Gastroesophageal sphincter (tissue), 3 donors: ENCODE results near the gene YPEL4.

Experiments used
- EP300 ChIP-seq: sonication (generic); formaldehyde crosslinking; IDR thresholded peaks from one replicate; pipeline ENCODE4 v1.6.1; 2017; ENCODE audit warnings: antibody characterized with exemption, mild to moderate bottlenecking
- POLR2A ChIP-seq, 2 donors: fragments of 450-650 bp; IDR thresholded peaks; one replicate each; pipeline ENCODE4 v1.6.1; 2017; ENCODE audit warnings: antibody characterized with exemption in 2 of 2, mild to moderate bottlenecking in 2 of 2, moderate library complexity in 1 of 2
- POLR2AphosphoS5 ChIP-seq: sonication (generic); formaldehyde crosslinking; IDR thresholded peaks from one replicate; pipeline ENCODE4 v1.6.1; 2017; ENCODE audit warnings: antibody characterized with exemption
- TF ChIP-seq, protein P1 (sequence below), 4 experiments: fragments of 200-600 bp in 2 of 4; fragments of 450-650 bp in 2 of 4; sonication (generic) in 1 of 4; IDR thresholded peaks; one replicate each; pipeline ENCODE4 v1.5.1; 2017 to 2019; ENCODE audit warnings: antibody characterized with exemption in 4 of 4, mild to moderate bottlenecking in 2 of 4, moderate library complexity in 2 of 4

DNA sequence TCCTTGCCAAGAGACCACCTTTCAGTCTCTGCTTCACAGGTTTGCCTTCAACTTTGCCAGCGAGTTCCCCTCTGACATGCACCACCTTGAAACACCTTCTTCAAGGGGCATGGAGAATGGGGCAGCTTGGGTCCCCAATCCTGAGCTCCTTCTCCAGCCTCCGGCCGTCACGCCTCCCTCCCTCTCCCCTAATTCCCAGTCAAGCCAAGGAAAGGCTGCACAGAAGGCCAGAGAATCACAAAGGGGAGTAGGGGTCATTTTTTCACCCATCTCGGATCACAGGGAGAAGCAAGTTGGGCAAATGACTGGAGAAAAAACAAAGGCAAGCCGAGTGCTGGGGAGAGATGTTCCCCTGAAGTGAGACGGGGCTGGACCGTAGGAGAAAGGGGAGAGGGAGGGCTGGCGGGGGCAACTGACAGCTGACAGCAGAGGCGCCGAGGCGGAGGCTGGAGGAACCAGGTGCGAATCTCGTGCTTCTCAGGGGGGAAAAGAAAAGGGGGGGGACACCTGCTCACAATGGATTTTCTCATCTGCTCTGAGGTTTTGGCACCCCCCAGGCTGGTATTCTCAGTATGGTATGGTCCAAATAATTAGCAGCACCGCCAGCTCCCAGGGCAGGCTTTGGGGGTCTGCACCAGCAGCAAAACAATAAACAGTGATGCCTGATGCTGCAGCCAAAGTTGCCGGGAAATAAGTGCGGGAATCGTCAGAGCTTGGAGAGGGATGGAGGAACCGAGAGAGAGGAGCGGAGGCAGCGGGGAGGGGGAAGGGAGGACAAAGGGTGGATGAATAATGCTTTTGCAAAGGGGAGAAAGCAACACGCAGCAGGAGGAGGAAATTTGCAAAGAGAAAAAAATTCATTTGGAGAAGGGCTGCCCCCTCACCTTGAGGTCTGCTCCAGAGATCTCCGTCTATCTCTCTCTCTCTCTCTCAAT is 644 bp downstream of the YPEL4 start:
- TF ChIP-seq POLR2A (IDR thresholded peaks at IDR 0.05) (no peak), POLR2AphosphoS5 (no peak), EP300 (no peak)
- TF ChIP-seq, protein P1, sequence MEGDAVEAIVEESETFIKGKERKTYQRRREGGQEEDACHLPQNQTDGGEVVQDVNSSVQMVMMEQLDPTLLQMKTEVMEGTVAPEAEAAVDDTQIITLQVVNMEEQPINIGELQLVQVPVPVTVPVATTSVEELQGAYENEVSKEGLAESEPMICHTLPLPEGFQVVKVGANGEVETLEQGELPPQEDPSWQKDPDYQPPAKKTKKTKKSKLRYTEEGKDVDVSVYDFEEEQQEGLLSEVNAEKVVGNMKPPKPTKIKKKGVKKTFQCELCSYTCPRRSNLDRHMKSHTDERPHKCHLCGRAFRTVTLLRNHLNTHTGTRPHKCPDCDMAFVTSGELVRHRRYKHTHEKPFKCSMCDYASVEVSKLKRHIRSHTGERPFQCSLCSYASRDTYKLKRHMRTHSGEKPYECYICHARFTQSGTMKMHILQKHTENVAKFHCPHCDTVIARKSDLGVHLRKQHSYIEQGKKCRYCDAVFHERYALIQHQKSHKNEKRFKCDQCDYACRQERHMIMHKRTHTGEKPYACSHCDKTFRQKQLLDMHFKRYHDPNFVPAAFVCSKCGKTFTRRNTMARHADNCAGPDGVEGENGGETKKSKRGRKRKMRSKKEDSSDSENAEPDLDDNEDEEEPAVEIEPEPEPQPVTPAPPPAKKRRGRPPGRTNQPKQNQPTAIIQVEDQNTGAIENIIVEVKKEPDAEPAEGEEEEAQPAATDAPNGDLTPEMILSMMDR (IDR thresholded peaks at IDR 0.05): no peak
